Tibial nerve (tissue), 4 donors: ENCODE results near the gene FER.

ENCODE experiments used
- EP300 ChIP-seq, 2 donors: sonication (generic); formaldehyde crosslinking; IDR thresholded peaks; one replicate each; pipeline ENCODE4 v1.6.1; 2017; ENCODE audit warnings: antibody characterized with exemption in 2 of 2, mild to moderate bottlenecking in 1 of 2
- POLR2A ChIP-seq, 2 donors: fragments of 450-650 bp; IDR thresholded peaks; one replicate each; pipeline ENCODE4 v1.6.1; 2017; ENCODE audit warnings: antibody characterized with exemption in 2 of 2, mild to moderate bottlenecking in 2 of 2, moderate library complexity in 2 of 2
- TF ChIP-seq, protein P1 (sequence below), 5 experiments: fragments of 200-600 bp in 3 of 5; fragments of 450-650 bp in 2 of 5; sonication (generic) in 3 of 5; IDR thresholded peaks; one replicate each; pipeline ENCODE4 v1.5.1; 2016 to 2019; ENCODE audit warnings: antibody characterized with exemption in 5 of 5, mild to moderate bottlenecking in 3 of 5, moderate library complexity in 2 of 5

GRCh38 chr5:108950276-108950675, 202.6 kb downstream of the FER start:
- TF ChIP-seq, protein P1, sequence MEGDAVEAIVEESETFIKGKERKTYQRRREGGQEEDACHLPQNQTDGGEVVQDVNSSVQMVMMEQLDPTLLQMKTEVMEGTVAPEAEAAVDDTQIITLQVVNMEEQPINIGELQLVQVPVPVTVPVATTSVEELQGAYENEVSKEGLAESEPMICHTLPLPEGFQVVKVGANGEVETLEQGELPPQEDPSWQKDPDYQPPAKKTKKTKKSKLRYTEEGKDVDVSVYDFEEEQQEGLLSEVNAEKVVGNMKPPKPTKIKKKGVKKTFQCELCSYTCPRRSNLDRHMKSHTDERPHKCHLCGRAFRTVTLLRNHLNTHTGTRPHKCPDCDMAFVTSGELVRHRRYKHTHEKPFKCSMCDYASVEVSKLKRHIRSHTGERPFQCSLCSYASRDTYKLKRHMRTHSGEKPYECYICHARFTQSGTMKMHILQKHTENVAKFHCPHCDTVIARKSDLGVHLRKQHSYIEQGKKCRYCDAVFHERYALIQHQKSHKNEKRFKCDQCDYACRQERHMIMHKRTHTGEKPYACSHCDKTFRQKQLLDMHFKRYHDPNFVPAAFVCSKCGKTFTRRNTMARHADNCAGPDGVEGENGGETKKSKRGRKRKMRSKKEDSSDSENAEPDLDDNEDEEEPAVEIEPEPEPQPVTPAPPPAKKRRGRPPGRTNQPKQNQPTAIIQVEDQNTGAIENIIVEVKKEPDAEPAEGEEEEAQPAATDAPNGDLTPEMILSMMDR (IDR thresholded peaks at IDR 0.05), result no peak
- TF ChIP-seq POLR2A (IDR thresholded peaks at IDR 0.05) (no peak), EP300 (IDR thresholded peaks at IDR 0.05) (no peak)
